ENCODE measurements around the gene EPHX1.

DNA sequence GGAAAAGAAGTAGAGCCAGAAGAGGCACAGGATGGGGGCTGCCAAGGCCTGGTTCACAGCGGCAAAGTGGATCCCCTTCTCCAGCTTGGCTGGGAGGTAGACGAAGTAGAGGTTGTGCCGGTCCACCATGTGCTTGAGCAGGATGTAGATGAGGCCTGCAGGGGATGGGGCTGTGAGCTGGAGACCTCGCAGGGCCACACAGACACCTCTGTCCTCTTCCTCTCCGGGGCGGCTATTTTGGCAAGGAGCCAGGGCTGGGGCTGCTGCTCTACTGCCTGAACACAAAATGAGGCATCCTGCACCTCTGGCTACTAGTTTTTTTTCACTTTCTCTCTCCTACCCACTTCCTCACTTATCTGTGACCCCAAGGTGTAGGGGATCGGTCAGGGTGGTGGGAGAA is 40.0 kb downstream of the EPHX1 start:
- TF ChIP-seq, protein P1, sequence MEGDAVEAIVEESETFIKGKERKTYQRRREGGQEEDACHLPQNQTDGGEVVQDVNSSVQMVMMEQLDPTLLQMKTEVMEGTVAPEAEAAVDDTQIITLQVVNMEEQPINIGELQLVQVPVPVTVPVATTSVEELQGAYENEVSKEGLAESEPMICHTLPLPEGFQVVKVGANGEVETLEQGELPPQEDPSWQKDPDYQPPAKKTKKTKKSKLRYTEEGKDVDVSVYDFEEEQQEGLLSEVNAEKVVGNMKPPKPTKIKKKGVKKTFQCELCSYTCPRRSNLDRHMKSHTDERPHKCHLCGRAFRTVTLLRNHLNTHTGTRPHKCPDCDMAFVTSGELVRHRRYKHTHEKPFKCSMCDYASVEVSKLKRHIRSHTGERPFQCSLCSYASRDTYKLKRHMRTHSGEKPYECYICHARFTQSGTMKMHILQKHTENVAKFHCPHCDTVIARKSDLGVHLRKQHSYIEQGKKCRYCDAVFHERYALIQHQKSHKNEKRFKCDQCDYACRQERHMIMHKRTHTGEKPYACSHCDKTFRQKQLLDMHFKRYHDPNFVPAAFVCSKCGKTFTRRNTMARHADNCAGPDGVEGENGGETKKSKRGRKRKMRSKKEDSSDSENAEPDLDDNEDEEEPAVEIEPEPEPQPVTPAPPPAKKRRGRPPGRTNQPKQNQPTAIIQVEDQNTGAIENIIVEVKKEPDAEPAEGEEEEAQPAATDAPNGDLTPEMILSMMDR (conservative IDR thresholded peaks at IDR 0.05; ENCODE audit: low read depth, low read length) = no peak
- TF ChIP-seq EZH2phosphoT487 (IDR thresholded peaks at IDR 0.05; ENCODE audit: borderline replicate concordance, low read length) (no peak), EZH2 (IDR thresholded peaks at IDR 0.05; ENCODE audit: low read length, unreplicated experiment) (no peak)
